22Rv1 (cell line): Measurements from ENCODE around the gene ACSM5.

Experiments
- ZFX ChIP-seq: fragments of 450-650 bp; IDR thresholded peaks from 2 replicates; pipeline ENCODE4 v1.6.1; 2017; ENCODE audit warnings: antibody characterized with exemption, borderline replicate concordance
- TF ChIP-seq, protein P1 (sequence below): fragments of 450-650 bp; IDR thresholded peaks from 2 replicates; pipeline ENCODE4 v1.5.1; 2017; ENCODE audit warnings: mild to moderate bottlenecking

DNA sequence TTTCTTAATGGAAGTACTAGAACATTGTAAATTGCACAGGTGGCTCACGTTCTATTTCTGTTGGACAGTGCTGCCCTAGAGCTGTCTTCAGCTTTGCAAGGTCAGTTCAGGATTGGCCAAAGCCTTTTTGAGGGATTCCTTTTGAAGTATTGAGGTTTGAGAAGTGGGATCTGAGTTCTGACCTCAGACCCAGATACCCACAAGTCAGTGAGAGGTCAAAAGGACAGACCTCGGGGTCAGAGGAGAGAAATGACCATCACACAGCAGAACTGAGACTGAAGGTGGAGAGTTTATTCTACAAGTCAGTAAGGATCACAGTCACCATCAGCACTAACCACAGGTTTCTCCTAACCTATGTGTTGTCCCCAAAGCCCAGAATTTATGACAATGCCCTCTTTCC, 1.7 kb downstream of the ACSM5 start:
- TF ChIP-seq, protein P1, sequence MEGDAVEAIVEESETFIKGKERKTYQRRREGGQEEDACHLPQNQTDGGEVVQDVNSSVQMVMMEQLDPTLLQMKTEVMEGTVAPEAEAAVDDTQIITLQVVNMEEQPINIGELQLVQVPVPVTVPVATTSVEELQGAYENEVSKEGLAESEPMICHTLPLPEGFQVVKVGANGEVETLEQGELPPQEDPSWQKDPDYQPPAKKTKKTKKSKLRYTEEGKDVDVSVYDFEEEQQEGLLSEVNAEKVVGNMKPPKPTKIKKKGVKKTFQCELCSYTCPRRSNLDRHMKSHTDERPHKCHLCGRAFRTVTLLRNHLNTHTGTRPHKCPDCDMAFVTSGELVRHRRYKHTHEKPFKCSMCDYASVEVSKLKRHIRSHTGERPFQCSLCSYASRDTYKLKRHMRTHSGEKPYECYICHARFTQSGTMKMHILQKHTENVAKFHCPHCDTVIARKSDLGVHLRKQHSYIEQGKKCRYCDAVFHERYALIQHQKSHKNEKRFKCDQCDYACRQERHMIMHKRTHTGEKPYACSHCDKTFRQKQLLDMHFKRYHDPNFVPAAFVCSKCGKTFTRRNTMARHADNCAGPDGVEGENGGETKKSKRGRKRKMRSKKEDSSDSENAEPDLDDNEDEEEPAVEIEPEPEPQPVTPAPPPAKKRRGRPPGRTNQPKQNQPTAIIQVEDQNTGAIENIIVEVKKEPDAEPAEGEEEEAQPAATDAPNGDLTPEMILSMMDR = no peak
- TF ChIP-seq ZFX = no peak
